Ishikawa (cell line): ENCODE results near the gene PNRC2.

Source experiments
- CREB1 ChIP-seq: IDR thresholded peaks from 2 replicates; pipeline ENCODE4 v1.6.1; 2012; ENCODE audit warnings: low read depth
- FOXM1 ChIP-seq: IDR thresholded peaks from 2 replicates; pipeline ENCODE4 v1.6.1; 2012; ENCODE audit warnings: low read depth, borderline replicate concordance
- TEAD4 ChIP-seq: IDR thresholded peaks from 2 replicates; pipeline ENCODE4 v1.6.1; 2012
- YY1 ChIP-seq: IDR thresholded peaks from 2 replicates; pipeline ENCODE4 v1.6.1; 2012; ENCODE audit warnings: low read depth

DNA sequence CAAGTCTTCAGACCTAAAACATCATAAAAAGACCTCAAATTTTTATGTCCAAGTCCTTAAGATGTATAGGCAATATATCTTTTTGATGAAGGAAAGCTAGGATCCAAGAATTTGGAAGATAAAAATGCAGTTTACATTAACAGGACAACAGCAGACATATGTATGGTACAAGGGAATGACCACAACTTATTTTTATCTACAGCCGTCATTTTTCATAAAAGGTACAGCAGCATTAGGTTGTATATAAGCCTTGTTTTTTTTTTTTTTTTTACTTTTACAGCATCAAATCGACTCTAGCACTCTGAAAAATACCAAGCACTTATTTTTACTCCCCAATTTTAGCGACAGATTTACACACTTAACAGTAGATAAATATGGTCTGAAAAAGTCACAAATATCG is 19.2 kb downstream of the PNRC2 start:
- TF ChIP-seq FOXM1, result no peak
- no peak for TF ChIP-seq YY1
- TF ChIP-seq CREB1, result no peak
- no peak for TF ChIP-seq TEAD4
